Stimulated activated CD4-positive, alpha-beta T cell treated with anti-CD3 and anti-CD28 coated beads, Interleukin-15, amount 100 ng/mL, for 1 hour (primary cell): Measurements from ENCODE around the gene FOXR2.

Experiments used
- DNase-seq, 2 donors: peaks; one replicate each; pipeline ENCODE4 v3.0.0-alpha.2; 2020; ENCODE audit warnings: low read depth in 1 of 2, low spot score in 1 of 2

The FOXR2 gene, protein sequence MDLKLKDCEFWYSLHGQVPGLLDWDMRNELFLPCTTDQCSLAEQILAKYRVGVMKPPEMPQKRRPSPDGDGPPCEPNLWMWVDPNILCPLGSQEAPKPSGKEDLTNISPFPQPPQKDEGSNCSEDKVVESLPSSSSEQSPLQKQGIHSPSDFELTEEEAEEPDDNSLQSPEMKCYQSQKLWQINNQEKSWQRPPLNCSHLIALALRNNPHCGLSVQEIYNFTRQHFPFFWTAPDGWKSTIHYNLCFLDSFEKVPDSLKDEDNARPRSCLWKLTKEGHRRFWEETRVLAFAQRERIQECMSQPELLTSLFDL

DNA sequence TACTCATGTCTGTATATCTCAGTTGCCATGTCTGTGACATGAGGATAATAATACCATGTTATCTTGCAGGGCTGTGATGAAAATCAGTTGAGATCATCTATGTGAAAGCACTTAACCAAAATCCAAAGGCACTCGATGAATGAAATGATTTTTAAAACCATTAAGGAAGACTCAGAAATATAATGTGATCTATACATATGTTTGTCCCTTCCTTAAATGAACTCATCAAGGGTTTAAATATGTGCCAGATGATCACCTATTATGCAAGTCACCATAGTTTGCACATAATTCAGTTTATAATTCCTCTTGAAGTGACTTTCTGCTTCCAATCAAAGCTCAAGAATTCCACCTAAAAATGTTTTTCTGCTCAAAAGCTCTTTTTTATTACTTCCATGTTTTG lies at the start of gene FOXR2:
TSS of gene FOXR2 (plus strand) at position 301 of the 400 bp plus-strand sequence. CDS start 312 bp downstream, outside the sequence.
- no peak for DNase-seq

DNA sequence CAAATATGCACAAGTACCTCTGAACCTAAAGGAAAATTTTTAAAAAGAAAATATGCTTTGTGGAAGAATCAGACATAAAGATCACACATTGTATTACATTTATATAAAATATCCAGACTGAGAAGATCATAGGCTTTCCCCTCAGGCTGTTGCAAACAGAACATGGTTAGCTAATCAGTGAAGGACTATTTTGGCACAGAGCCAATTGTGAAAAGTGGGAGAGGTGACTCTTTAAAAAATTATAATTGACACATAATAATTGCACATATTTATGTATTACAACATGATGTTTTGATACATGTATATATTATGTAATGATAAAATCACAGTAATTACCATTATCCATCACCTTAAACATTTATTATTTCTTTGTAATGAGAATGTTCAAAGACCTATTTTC lies 44.1 kb upstream of the FOXR2 start:
- no peak for DNase-seq

DNA sequence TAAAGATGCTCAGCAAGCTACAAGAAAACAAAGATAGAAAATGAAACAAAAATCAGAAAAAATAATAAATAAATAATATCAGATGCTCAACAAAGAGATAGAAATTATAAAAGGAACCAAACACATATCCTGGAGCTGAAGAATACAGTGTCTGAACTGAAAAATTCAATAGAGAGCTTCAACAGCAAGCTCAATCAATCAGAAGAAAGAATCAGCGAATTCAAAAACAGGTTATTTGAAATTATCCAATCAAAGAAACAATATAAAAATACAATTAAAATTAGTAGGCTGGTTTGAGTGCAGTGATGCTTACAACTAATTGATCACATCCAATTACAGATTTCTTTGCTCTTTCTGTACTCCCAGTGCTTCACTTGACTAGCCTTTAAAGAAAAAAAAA lies 40.8 kb upstream of the FOXR2 start:
- DNase-seq = no peak

DNA sequence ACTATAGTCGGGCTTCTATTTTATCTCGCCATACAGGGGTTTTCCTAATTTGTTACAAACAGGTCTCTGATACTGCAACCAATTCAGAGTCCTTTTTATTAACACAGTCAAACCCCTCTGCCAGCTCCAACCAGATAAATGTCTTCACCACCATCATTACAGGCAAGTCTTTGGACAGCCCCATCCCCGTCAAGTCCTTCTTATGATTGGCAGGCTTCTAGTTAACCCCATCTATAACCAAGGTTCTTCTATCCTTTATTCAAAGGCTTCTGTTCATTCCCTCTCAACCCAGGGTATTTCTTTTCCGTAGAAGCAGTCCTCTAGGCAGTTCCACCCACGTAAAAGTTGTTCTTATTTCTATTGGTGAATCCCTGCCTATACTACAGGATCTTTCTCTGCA lies 29.9 kb upstream of the FOXR2 start:
- DNase-seq = no peak

DNA sequence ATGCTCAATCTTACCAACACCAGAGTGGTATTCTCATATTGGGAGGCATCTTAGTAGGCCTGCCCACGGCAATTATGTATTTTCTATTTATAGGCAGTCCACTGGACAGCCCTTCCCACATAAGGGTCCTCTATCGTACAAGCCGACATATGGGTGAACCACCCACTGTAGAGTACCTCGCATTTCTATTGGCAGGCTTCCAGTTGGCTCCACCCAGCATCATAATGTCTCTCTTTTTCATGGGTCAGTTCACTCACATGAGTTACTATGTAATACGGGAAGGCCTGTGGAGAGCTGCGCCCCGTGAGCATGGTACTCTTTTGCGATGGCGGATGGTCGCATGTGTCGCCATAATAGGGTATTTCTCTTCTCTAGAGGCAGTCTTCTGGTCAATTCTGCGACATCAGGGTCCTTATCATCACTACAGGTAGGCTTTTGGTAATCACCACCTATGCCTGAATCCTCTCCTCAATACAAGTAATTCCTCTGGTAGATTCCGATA lies 29.4 kb upstream of the FOXR2 start:
- DNase-seq = no peak

DNA sequence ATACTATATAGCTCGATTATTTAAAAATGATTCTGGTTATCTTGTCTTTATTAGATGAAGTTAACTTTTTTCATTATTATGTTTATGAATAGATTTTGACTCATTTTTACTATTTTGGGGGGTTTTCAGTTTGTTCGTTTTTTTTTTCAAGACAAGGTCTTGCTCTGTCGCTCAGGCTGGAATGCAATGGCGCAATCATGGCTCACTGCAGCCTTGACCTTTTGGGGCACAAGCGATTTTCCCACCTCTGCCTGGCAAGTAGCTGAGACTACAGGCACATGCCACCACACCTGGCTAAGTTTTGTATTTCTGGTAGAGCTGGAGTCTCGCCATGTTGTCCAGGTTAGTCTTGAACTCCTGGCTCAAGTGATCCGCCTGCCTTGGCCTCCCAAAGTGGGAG lies 24.9 kb upstream of the FOXR2 start:
- no peak for DNase-seq

DNA sequence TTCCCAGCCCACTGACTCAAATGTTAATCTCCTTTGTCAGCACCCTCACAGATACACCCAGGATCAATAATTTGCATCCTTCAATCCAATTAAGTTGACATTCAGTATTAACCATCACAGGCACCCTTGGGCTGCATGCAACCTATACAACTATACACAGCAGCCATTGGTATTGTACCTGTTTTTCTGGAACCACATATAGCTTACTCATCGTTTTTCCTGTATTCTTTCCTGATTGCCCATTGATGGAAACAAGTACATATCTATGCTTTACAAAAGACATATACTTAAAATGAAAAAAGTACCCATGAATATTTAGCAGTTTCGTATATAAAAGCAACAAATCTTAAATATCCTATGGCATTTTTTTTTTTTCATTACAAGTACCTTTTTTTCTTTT lies 3.7 kb upstream of the FOXR2 start:
- DNase-seq = no peak

DNA sequence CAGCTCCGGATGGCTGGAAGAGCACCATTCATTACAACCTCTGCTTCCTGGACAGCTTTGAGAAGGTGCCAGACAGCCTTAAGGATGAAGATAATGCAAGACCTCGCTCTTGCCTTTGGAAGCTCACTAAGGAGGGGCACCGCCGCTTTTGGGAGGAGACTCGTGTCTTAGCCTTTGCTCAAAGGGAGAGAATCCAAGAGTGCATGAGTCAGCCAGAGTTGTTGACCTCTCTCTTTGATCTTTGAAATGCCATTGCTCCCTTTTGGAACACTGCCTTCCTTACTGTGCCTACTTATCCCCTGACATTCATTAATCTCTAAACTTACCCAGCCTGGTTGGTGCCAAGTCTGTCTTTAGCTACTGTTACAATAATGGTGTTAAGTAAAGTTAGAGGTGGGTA lies 1.2 kb downstream of the FOXR2 start:
- no peak for DNase-seq

DNA sequence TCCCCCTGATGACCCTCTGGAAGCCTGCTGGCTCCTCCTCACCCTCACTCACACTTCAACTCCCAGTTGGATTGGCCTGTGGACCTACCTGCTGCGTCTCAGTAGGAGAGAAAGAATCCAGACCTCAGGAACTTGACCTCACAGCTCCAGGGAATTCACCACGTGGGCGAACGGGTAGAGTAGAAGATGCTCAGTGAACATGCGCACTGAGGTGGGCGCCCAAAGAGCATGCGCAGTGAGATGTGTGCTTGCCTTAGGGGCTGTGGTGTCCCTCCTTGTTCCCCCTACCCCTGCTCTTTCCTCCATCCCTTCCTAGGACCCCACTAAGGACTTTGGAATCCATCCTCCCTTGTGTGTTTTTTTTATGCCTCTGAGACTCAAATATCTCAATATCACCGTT lies 12.9 kb downstream of the FOXR2 start:
- DNase-seq = no peak

DNA sequence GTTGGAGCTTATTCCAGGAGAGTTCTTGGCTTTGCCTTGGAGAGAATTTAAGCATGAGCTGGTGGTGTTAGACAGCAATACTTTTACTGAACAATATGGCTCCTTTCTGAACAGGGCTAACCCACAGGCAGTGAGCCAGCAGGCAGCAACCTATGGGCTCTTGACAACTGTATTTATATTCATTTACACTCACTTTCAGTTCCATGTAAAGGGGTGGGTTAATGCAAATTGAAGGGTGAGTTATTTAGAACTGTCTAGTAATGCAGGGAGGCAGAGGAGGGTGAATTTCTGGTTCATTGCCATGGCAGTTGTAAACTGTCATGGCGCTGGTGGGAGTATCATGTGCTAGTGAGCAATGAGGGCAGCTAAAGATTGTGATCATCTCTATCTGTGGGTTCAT lies 15.7 kb downstream of the FOXR2 start:
- DNase-seq = no peak

DNA sequence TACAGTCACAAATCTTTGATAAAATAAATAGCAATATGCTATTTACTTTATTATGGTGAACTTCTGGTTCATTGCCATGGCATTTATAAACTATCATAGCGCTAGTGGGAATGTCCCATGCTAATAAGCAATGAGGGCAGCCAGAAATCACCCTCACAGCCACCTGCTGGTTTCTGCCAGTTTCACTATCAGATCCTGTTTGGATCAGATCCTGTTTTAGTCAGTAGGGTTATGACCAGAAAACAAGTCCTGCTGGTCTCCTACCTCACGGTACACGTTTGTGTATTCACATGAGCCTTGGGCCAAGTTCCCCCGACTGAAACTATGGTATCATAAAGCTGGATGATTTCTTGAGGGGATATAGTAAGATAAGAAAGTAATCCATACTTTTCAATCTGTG lies 17.7 kb downstream of the FOXR2 start:
- no peak for DNase-seq

DNA sequence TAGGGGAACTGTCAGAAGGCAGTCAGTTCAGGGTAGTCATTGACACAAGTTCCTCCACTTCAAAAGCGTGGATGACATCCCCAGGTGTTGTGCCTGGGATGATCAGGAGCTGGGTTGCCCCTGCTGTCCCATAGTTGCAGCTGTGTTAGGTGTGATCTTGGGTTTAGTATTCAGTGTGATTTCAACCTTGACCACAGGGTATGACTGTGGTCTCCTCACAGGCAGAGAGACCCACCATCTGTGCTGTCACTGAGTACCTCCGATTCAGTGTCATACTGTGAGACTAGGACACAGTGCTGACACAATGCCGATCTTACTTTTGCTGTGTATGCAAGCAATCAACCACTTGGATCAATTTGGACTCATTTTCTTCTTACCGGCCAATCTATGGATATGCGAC lies 25.2 kb downstream of the FOXR2 start:
- DNase-seq = no peak

DNA sequence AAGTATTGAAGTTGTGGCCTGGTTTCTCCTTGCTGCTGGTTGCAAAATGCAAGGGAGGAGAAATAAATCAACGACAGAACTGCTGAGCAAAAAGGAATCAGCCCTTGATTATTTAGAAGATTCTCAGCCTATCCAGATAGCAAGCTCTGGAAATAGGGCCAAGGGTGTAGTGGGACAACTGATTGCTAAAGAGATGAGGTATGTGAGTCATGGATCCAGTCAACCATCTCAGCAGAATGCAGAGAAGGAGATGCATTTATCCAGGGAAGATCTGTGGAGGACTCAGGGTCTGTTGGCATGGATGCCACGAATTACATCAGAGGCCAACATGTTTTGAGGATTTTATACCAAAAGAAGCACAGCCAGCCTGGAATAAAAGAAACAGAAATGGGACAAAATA lies 36.7 kb downstream of the FOXR2 start:
- DNase-seq = no peak

DNA sequence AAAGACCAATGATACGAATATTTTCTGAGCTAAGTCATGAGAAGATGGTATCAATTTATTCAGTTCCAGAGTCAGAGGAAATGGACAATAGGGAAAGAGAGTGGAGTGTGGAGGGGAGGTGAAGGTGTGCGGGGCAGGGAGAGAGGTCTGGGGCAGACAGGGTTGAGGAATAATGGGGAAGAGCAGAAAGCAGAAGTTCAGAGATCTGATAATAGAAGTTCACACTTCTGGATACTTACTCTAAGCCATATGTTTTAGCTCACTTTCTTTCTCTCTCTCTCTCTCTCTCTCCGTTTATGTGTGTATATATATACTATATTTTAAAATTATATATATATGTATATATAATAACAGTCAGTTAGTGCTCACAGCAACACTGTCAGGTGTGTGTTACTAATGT lies 40.4 kb downstream of the FOXR2 start:
- DNase-seq = no peak

DNA sequence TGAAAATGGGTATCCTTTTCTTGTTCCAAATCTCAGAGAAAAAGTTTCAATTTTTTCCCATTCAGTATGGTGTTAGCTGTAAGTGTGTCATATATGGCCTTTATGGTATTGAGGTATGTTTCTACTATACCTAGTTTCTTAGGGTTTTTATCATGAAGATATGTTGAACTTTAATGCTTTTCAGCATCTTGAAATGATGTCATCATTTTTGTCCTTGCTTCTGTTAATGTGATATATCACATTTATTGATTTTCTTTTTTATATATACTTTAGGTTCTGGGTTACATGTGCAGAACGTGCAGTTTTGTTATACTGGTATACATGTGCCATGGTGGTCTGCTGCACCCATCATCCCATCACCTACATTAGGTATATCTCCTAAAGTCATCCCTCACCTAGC lies 44.9 kb downstream of the FOXR2 start:
- DNase-seq = no peak
